ENCODE measurements around the gene SMCO1. TPM values are rescaled to one million over a fixed set of nuclear protein-coding genes. Genes with fewer than 3 reads are reported as not detected.
"Not testable (repeated sequence)": the region's sequence is repeated elsewhere in the genome, so short reads cannot be mapped to it uniquely, and the experiment has no call there.

The SMCO1 gene, protein sequence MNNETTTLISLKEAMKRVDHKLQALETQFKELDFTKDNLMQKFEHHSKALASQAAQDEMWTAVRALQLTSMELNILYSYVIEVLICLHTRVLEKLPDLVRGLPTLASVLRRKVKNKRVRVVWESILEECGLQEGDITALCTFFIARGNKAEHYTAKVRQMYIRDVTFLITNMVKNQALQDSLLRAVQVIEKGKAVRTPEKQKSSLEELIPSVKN
- not detected for total RNA-seq

DNA sequence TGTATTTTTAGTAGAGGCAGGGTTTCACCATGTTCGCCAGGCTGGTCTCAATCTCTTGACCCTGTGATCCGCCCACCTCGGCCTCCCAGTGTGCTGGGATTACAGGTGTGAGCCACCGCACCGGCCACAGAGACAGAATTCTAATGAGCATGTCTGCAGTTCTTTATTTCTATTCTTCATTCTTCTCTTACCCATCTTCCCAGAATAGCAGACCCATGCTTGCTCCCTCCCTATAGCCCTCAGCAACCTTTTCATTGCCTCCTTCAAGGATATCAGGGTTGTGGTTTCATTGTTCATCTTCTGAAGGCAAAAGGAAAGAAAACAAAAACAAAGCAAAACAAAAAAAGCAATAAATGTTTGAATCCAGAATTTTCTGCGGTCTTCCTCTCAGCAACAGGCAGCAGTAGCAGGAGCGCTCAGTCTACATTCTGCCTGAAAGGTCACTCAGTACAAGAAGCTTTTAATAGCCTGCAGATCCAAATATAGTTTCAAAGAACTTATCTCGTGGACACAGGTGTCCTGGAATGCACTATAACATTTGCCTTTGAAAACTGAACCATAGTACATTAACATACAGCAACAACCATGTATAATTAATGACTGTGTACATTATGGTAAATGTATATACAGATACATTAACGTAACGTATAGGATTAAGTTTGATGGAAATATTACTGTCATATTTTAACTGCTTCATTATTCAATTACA, at the start of gene SMCO1:
Gene SMCO1 (minus strand): TSS at position 434 of the 709 bp plus-strand sequence. CDS start 137 bp downstream, at position 297.
- Mint-ChIP-seq H3K36me3 (peaks cover 2% of the 10 kb centered on the region), H3K27ac (no peak within 1 kb of the TSS), H3K27me3 (peaks cover 12% of the 10 kb centered on the region), H3K4me1 (peaks cover 8% of the 10 kb centered on the region), H3K4me3 (no peak within 1 kb of the TSS), H3K9me3 (ENCODE audit: low read depth) (peaks cover 19% of the 10 kb centered on the region)
- DNase-seq = no peak
- ATAC-seq = no peak
- CTCF ChIA-PET = no interaction called here

DNA sequence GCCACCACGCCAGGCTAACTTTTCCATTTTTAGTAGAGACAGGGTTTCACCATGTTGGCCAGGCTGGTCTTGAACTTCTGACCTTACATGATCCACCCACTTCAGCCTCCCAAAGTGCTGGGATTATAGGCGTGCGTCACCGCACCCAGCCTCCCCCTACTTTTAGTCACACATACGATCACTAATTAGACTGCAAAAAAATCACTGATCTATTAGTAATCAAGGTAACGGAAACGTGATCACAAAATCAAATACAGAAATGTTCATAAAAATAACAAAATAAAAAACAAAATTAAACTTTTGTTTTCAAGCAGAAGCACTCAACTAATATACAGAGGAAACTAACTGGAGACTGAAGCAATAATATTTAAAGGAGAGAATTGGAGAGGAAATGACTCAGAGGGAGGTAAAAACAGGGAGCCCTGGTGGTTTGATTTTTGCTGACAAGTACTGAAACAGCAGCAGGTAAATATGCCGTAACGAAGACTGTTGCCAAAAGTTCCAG, 48.6 kb upstream of the SMCO1 start:
- DNase-seq (peak; percentile 46), ATAC-seq (no peak)
- H3K36me3 Mint-ChIP-seq = peaks cover 25% of the 10 kb centered on the region
- peak overlapping the region; percentile 90 for H3K27ac Mint-ChIP-seq
- H3K9me3 Mint-ChIP-seq (ENCODE audit: low read depth) = no peaks in the 10 kb centered on the region
- peaks cover 56% of the 10 kb centered on the region for H3K4me1 Mint-ChIP-seq
- H3K4me3 Mint-ChIP-seq = peak overlapping the region; percentile 23
- CTCF ChIA-PET = no interaction called here
- H3K27me3 Mint-ChIP-seq = no peaks in the 10 kb centered on the region

DNA sequence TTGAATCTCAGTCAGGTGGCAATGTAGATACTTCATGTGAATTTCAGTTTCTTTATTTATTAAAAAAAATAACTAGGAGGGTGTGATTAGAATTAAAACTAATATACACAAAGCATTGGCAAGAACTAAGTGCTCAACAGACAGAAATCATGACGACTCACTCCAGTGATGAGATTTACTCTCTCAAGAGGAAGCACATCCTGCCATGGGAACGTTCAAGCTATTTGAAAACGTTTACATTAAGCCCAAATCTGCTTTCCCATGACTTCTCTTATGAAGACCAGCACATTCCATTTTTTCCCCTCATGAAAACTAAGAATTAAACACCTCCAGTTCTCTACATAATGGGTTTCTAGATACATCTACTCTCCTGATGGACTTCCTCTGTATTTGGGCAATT, 44.7 kb upstream of the SMCO1 start:
- peak overlapping the region; percentile 14 for H3K27ac Mint-ChIP-seq
- ATAC-seq (no peak), DNase-seq (no peak)
- H3K4me3 Mint-ChIP-seq = no peak overlapping the region
- H3K36me3 Mint-ChIP-seq = peaks cover 20% of the 10 kb centered on the region
- no peaks in the 10 kb centered on the region for H3K27me3 Mint-ChIP-seq
- CTCF ChIA-PET = interaction anchor here (1.2 kb wide), 2 partner anchors 12 to 31 kb away, joined by 3 to 5 read pairs; no protein-coding TSS in a partner anchor
- H3K9me3 Mint-ChIP-seq (ENCODE audit: low read depth) = no peaks in the 10 kb centered on the region
- H3K4me1 Mint-ChIP-seq = peaks cover 34% of the 10 kb centered on the region

DNA sequence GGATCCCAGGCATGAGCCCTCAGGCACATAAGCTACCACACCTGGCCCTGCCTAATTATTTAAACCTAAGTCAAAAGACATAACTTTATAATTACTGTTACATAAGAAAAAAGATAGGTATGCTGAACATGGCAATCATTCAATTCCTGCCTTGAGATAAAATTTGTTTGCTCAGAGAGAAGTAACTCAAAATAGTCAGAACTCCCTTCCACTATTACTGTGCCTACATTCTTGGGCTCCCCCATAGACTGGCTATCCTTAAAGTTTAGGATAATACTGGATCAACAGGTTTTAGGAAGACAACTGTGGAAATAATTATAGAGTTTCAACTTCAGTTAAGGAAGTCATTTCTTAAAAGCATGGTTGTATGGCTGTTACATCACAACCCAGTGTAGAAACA, 43.3 kb upstream of the SMCO1 start:
- Mint-ChIP-seq H3K27me3 (no peaks in the 10 kb centered on the region), H3K9me3 (ENCODE audit: low read depth) (no peaks in the 10 kb centered on the region), H3K36me3 (peaks cover 24% of the 10 kb centered on the region), H3K4me3 (no peak overlapping the region), H3K27ac (no peak overlapping the region), H3K4me1 (peaks cover 22% of the 10 kb centered on the region)
- no peak for DNase-seq
- CTCF ChIA-PET = interaction anchor here (0.6 kb wide), 1 partner anchor 20 kb away, joined by 4 read pairs; no protein-coding TSS in a partner anchor
- no peak for ATAC-seq

DNA sequence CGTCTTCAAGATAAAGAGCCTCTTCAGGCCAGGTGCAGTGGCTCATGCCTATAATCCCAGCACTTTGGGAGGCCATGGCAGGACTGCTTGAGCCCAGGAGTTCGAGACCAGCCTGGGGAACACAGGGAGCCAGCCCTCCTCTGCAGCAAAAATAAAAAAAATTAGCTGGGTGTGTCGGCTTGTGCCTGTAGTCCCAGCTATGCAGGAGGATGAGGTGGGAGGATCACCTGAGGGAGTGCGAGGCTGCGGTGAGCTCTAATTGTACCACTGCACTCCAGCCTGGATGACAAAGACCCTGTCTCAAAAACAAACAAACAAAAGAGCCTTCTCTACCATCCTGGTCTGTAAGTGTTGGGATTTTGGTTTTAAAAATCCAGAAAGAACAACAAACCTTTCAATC, 42.1 kb upstream of the SMCO1 start:
- no peak overlapping the region for H3K4me3 Mint-ChIP-seq
- no peak overlapping the region for H3K27ac Mint-ChIP-seq
- no peak for DNase-seq
- H3K4me1 Mint-ChIP-seq = peaks cover 16% of the 10 kb centered on the region
- H3K36me3 Mint-ChIP-seq = peaks cover 22% of the 10 kb centered on the region
- H3K27me3 Mint-ChIP-seq = no peaks in the 10 kb centered on the region
- no peak for ATAC-seq
- CTCF ChIA-PET = interaction anchor here (1.2 kb wide), 1 partner anchor 35 kb away, joined by 3 read pairs; no protein-coding TSS in a partner anchor
- H3K9me3 Mint-ChIP-seq (ENCODE audit: low read depth) = no peaks in the 10 kb centered on the region

DNA sequence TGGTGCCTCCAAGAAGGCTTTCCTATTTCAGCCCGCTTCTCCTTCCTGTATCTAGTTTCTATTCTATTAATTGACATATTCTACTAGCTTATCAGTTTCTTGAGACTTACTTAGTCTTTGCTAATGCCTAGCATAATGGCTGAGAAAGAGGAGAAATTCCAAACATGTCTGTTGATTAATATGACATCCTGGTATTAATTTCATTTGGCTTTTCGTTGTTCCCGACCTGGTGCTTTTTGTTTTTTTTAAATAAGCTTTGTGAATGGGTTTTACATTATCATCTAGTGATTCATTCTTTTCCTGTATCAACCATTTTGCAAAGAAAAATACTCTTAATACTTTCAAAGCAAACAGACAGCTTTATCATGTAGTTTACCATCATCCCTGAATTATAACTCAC, 40.1 kb upstream of the SMCO1 start:
- Mint-ChIP-seq H3K4me1 (peaks cover 11% of the 10 kb centered on the region), H3K4me3 (no peak overlapping the region), H3K27me3 (no peaks in the 10 kb centered on the region), H3K9me3 (ENCODE audit: low read depth) (peaks cover 6% of the 10 kb centered on the region), H3K27ac (no peak overlapping the region), H3K36me3 (peaks cover 16% of the 10 kb centered on the region)
- no peak for ATAC-seq
- CTCF ChIA-PET = interaction anchor here (0.6 to 2.1 kb wide), 5 partner anchors 18 to 176 kb away, joined by 3 to 7 read pairs (median 4); no protein-coding TSS in a partner anchor
- DNase-seq = no peak

DNA sequence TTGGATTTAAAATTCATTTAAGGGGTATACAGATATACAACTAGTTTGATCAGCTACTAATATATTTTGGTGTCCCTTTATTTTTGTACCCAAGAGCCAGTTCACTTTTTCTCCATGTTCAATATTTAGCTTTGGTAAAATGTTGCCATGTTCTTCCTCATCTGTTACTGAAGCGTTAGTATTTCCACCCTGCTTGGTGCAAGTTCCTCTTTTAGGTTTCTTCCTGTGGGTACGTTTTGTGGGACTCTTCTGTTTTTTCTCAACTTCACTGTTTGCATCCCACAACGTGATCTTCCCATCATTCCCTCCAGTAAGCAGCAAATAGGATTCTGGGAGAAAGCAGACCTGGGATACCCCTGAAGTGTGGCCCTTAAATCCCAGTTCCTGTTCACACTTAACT, 39.1 kb upstream of the SMCO1 start:
- Mint-ChIP-seq H3K9me3 (ENCODE audit: low read depth) (peaks cover 12% of the 10 kb centered on the region), H3K27ac (no peak overlapping the region), H3K36me3 (peaks cover 24% of the 10 kb centered on the region), H3K4me3 (no peak overlapping the region), H3K4me1 (peaks cover 2% of the 10 kb centered on the region), H3K27me3 (no peaks in the 10 kb centered on the region)
- no peak for DNase-seq
- CTCF ChIA-PET = interaction anchor here (0.8 to 2.1 kb wide), 2 partner anchors 17 to 25 kb away, joined by 3 to 7 read pairs; no protein-coding TSS in a partner anchor
- no peak for ATAC-seq

DNA sequence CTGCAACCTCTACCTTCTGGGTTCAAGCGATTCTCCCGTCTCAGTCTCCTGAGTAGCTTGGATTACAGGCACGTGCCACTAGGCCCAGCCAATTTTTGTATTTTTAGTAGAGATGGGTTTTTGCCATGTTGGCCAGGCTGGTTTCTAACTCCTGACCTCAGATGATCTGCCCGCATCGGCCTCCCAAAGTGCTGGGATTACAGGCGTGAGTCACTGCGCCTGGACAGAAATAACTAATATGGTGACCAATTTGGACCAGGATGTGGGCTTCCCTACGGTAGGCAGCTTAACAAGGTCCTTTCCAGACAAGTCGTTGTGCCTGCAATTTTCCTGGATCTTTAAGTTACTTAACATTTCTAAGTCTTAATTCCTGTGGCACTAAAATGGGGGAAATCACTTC, 38.4 kb upstream of the SMCO1 start:
- CTCF ChIA-PET = no interaction called here
- no peaks in the 10 kb centered on the region for H3K27me3 Mint-ChIP-seq

DNA sequence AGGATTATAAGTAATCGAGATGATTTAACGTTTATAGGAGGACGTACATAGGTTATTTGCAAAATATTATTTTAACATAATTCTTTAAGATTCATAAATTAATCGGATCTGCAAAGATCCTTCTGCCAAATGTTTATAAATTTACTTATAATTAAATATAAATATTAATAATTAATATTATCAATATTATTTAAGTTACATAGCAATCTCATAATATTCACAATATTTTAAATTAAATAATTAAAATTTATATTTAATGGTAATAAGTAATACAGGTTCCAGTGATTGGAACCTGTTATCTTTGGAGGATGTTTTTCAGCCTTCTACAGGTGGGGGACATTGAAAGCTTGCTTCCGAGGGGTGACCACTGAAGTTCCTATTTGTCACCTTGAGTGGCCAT, 37.1 kb upstream of the SMCO1 start:
- CTCF ChIA-PET = no interaction called here
- no peak overlapping the region for H3K4me3 Mint-ChIP-seq
- peaks cover 28% of the 10 kb centered on the region for H3K36me3 Mint-ChIP-seq
- H3K27ac Mint-ChIP-seq = no peak overlapping the region
- ATAC-seq (no peak), DNase-seq (no peak)
- H3K9me3 Mint-ChIP-seq (ENCODE audit: low read depth) = peaks cover 18% of the 10 kb centered on the region
- H3K4me1 Mint-ChIP-seq = peaks cover 1% of the 10 kb centered on the region
- peaks cover 6% of the 10 kb centered on the region for H3K27me3 Mint-ChIP-seq

More for the DNA sequence above, 38.4 kb upstream of the SMCO1 start:
- no peak overlapping the region for H3K4me3 Mint-ChIP-seq
- peaks cover 12% of the 10 kb centered on the region for H3K9me3 Mint-ChIP-seq (ENCODE audit: low read depth)
- ATAC-seq (no peak), DNase-seq (no peak)
- H3K36me3 Mint-ChIP-seq = peaks cover 23% of the 10 kb centered on the region
- H3K4me1 Mint-ChIP-seq = peaks cover 1% of the 10 kb centered on the region
- H3K27ac Mint-ChIP-seq = no peak overlapping the region

DNA sequence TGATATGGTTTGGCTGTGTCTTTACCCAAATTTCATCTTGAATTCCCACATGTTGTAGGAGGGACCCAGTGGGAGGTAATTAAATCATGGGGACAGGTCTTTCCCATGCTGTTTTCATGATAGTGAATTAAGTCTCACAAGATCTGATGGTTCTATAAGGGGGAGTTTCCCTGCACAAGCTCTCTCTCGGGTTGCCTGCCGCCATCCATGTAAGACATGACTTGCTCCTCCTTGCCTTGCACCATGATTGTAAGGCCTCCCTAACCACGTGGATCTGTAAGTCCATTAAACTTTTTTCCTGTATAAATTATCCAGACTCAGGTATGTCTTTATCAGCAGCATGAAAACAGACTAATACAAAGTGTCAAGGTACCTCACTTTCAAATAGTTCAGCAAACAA, 35.0 kb upstream of the SMCO1 start:
- Mint-ChIP-seq H3K36me3 (peaks cover 27% of the 10 kb centered on the region), H3K27me3 (peaks cover 13% of the 10 kb centered on the region), H3K9me3 (ENCODE audit: low read depth) (peaks cover 18% of the 10 kb centered on the region)
- H3K27ac Mint-ChIP-seq, H3K4me3 Mint-ChIP-seq, H3K4me1 Mint-ChIP-seq, DNase-seq, ATAC-seq: not testable (repeated sequence)
- CTCF ChIA-PET = interaction anchor here (1.5 kb wide), 1 partner anchor 17 kb away, joined by 4 read pairs; no protein-coding TSS in a partner anchor

DNA sequence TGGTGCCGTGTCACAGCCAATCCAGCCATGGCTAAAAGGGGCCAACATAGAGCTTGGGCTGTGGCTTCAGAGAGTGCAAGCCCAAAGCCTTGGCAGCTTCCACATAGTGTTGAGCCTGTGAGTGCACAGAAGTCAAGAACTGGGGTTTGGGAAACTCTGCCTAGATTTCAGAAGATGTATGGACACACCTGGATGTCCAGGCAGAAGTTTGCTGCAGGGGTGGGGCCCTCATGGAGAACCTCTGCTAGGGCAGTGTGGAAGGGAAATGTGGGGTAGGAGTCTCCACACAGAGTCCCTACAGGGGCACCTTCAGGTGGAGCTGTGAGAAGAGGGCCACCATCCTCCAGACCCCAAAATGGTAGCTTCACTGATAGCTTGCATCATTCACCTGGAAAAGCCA, 34.2 kb upstream of the SMCO1 start:
- H3K27me3 Mint-ChIP-seq = peaks cover 19% of the 10 kb centered on the region
- DNase-seq, H3K4me3 Mint-ChIP-seq, H3K27ac Mint-ChIP-seq, ATAC-seq, H3K4me1 Mint-ChIP-seq: not testable (repeated sequence)
- peaks cover 18% of the 10 kb centered on the region for H3K9me3 Mint-ChIP-seq (ENCODE audit: low read depth)
- CTCF ChIA-PET = interaction anchor here (1.0 kb wide), 1 partner anchor 15 kb away, joined by 3 read pairs; no protein-coding TSS in a partner anchor
- H3K36me3 Mint-ChIP-seq = peaks cover 25% of the 10 kb centered on the region

DNA sequence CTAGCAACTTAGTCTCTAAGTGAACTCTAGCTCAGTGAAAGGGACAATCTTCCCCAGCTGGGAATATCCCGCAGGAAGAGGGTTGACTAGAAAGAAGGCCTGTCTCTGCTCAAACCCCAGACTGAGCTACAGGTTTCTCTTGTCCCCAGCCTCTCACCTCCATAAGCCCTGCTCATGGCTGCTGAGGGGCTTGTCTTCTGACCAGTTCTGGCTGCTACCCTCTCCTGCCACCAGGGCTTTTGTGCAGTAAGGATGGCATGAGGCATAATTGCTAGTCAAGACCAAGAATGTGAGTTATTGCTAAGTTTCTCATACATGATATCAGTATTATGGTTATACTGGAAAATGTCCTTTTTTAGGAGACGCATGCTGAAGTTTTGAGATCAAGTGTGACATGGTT, 31.9 kb upstream of the SMCO1 start:
- peaks cover 22% of the 10 kb centered on the region for H3K27me3 Mint-ChIP-seq
- H3K27ac Mint-ChIP-seq = no peak overlapping the region
- H3K36me3 Mint-ChIP-seq = peaks cover 21% of the 10 kb centered on the region
- H3K4me3 Mint-ChIP-seq = no peak overlapping the region
- CTCF ChIA-PET = no interaction called here
- DNase-seq = no peak
- H3K9me3 Mint-ChIP-seq (ENCODE audit: low read depth) = peaks cover 18% of the 10 kb centered on the region
- H3K4me1 Mint-ChIP-seq = no peaks in the 10 kb centered on the region
- no peak for ATAC-seq

DNA sequence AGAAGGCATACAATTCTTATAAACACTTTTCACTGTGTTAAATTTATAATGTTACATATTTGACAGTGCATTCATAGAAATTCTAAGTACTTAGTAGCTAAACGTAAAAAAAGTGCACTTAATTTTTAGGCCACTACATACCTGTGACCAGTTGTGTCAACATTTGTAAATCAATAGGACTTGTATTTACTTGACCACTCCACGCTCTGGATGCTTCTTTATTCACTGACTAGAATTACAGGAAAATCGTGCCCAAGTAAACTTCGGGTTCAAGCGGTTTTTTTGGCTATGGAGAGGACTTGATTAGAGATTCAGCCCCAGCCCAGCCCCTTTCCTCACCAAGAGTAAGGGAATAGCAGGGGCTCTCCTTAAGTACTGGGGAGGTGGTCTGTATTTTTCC, 31.4 kb upstream of the SMCO1 start:
- DNase-seq (no peak), ATAC-seq (no peak)
- Mint-ChIP-seq H3K36me3 (peaks cover 19% of the 10 kb centered on the region), H3K4me1 (no peaks in the 10 kb centered on the region), H3K4me3 (no peak overlapping the region), H3K9me3 (ENCODE audit: low read depth) (peaks cover 16% of the 10 kb centered on the region), H3K27me3 (peaks cover 22% of the 10 kb centered on the region), H3K27ac (no peak overlapping the region)
- CTCF ChIA-PET = no interaction called here
